Activated T-cell treated with anti-CD3 and anti-CD28 coated beads, Interleukin-2, amount 50 U/mL, for 72 hours (primary cell): ENCODE measurements around the gene ANKFN1. TPM values are rescaled to one million over a fixed set of nuclear protein-coding genes. Genes with fewer than 3 reads are reported as not detected.

Source experiments
- ATAC-seq, 2 donors: fragments of 150-1000 bp; cut with Tn5 transposase; replicated peaks in 1 of 2; 2 replicates each; pipeline ENCODE4 v1.10.0; 2021; ENCODE audit warnings: moderate library complexity in 2 of 2, mild to moderate bottlenecking in 1 of 2
- DNase-seq, 2 donors: peaks; one replicate each; pipeline ENCODE4 v3.0.0; 2021 to 2022; ENCODE audit warnings: mixed read lengths in 1 of 2
- H3K27ac Mint-ChIP-seq: one replicate; pipeline ENCODE4 v1.8.0; 2022; ENCODE audit warnings: mild to moderate bottlenecking, moderate library complexity, mixed read lengths
- H3K27me3 Mint-ChIP-seq: one replicate; pipeline ENCODE4 v1.8.0; 2022; ENCODE audit warnings: low read depth, mixed read lengths
- H3K36me3 Mint-ChIP-seq, 2 donors: one replicate each; pipeline ENCODE4 v1.8.0; 2022; ENCODE audit warnings: mixed read lengths in 2 of 2, mild to moderate bottlenecking in 1 of 2; ENCODE audit not compliant: insufficient read depth in 2 of 2
- H3K4me1 Mint-ChIP-seq: one replicate; pipeline ENCODE4 v1.8.0; 2022; ENCODE audit warnings: low read depth, mixed read lengths
- H3K4me3 Mint-ChIP-seq, 2 donors: one replicate each; pipeline ENCODE4 v1.8.0; 2022; ENCODE audit warnings: mild to moderate bottlenecking in 2 of 2, mixed read lengths in 2 of 2, moderate library complexity in 2 of 2
- H3K9me3 Mint-ChIP-seq, 2 donors: one replicate each; pipeline ENCODE4 v1.8.0; 2022; ENCODE audit warnings: mixed read lengths in 2 of 2
- total RNA-seq, 2 donors: library from RNA; stranded (reverse); gene quantifications; one replicate each; pipeline ENCODE4 v1.2.3, GENCODE V29; 2022

Gene ANKFN1
- total RNA-seq, 2 donors from 2014 or later = not detected

GRCh38 chr17:56514264-56514663, 361.0 kb downstream of the ANKFN1 start:
- DNase-seq (no peak), ATAC-seq (no peak)
- Mint-ChIP-seq H3K9me3 (no peaks in the 10 kb centered on the region), H3K36me3 (no peaks in the 10 kb centered on the region), H3K4me1 (no peaks in the 10 kb centered on the region), H3K4me3 (no peak overlapping the region), H3K27ac (no peak overlapping the region), H3K27me3 (peaks cover 13% of the 10 kb centered on the region)

GRCh38 chr17:56514899-56515298, 361.6 kb downstream of the ANKFN1 start:
- peaks cover 13% of the 10 kb centered on the region for H3K27me3 Mint-ChIP-seq
- H3K27ac Mint-ChIP-seq = no peak overlapping the region
- no peak for ATAC-seq
- H3K4me1 Mint-ChIP-seq = no peaks in the 10 kb centered on the region
- no peaks in the 10 kb centered on the region for H3K36me3 Mint-ChIP-seq
- H3K4me3 Mint-ChIP-seq = no peak overlapping the region
- DNase-seq = no peak
- H3K9me3 Mint-ChIP-seq = no peaks in the 10 kb centered on the region

GRCh38 chr17:56521414-56522141, 368.3 kb downstream of the ANKFN1 start:
- H3K4me3 Mint-ChIP-seq = no peak overlapping the region
- no peak for DNase-seq
- ATAC-seq = no peak
- no peaks in the 10 kb centered on the region for H3K4me1 Mint-ChIP-seq
- peaks cover 13% of the 10 kb centered on the region for H3K27me3 Mint-ChIP-seq
- H3K9me3 Mint-ChIP-seq = no peaks in the 10 kb centered on the region
- H3K27ac Mint-ChIP-seq = no peak overlapping the region
- no peaks in the 10 kb centered on the region for H3K36me3 Mint-ChIP-seq

GRCh38 chr17:56523042-56523441, 369.8 kb downstream of the ANKFN1 start:
- Mint-ChIP-seq H3K36me3 (no peaks in the 10 kb centered on the region), H3K4me1 (no peaks in the 10 kb centered on the region)

GRCh38 chr17:56528696-56529095, 375.4 kb downstream of the ANKFN1 start:
- DNase-seq = no peak
- no peaks in the 10 kb centered on the region for H3K4me1 Mint-ChIP-seq
- H3K9me3 Mint-ChIP-seq = no peaks in the 10 kb centered on the region
- H3K36me3 Mint-ChIP-seq = no peaks in the 10 kb centered on the region
- no peak for ATAC-seq
- H3K27me3 Mint-ChIP-seq = peaks cover 16% of the 10 kb centered on the region
- H3K4me3 Mint-ChIP-seq = no peak overlapping the region
- H3K27ac Mint-ChIP-seq = no peak overlapping the region

More at GRCh38 chr17:56523042-56523441, 369.8 kb downstream of the ANKFN1 start:
- ATAC-seq (no peak), DNase-seq (no peak)
- Mint-ChIP-seq H3K27me3 (peaks cover 6% of the 10 kb centered on the region), H3K4me3 (no peak overlapping the region), H3K9me3 (no peaks in the 10 kb centered on the region), H3K27ac (no peak overlapping the region)

GRCh38 chr17:56532926-56533325, 379.7 kb downstream of the ANKFN1 start:
- no peak for ATAC-seq
- H3K4me3 Mint-ChIP-seq = no peak overlapping the region
- H3K36me3 Mint-ChIP-seq = no peaks in the 10 kb centered on the region
- H3K27me3 Mint-ChIP-seq = peaks cover 35% of the 10 kb centered on the region
- H3K4me1 Mint-ChIP-seq = no peaks in the 10 kb centered on the region
- H3K9me3 Mint-ChIP-seq = no peaks in the 10 kb centered on the region
- DNase-seq = no peak
- no peak overlapping the region for H3K27ac Mint-ChIP-seq

GRCh38 chr17:56536766-56537165, 383.5 kb downstream of the ANKFN1 start:
- no peak for DNase-seq
- Mint-ChIP-seq H3K36me3 (no peaks in the 10 kb centered on the region), H3K27me3 (peaks cover 30% of the 10 kb centered on the region), H3K4me3 (no peak overlapping the region), H3K27ac (no peak overlapping the region), H3K9me3 (peaks cover 0 to 4% of the 10 kb centered on the region in 2 donors), H3K4me1 (no peaks in the 10 kb centered on the region)
- no peak for ATAC-seq

- Mint-ChIP-seq H3K27ac (no peak overlapping the region), H3K4me1 (no peaks in the 10 kb centered on the region), H3K27me3 (peaks cover 9% of the 10 kb centered on the region), H3K4me3 (no peak overlapping the region), H3K9me3 (peaks cover 0 to 4% of the 10 kb centered on the region in 2 donors), H3K36me3 (no peaks in the 10 kb centered on the region)
- DNase-seq (no peak), ATAC-seq (no peak)
These were observed 387.6 kb downstream of the ANKFN1 start for GRCh38 chr17:56540836-56541235.

- Mint-ChIP-seq H3K9me3 (peaks cover 0 to 4% of the 10 kb centered on the region in 2 donors), H3K27ac (no peak overlapping the region), H3K4me3 (no peak overlapping the region), H3K36me3 (no peaks in the 10 kb centered on the region), H3K4me1 (no peaks in the 10 kb centered on the region), H3K27me3 (peaks cover 9% of the 10 kb centered on the region)
- DNase-seq = no peak
- ATAC-seq = no peak
These were observed 390.0 kb downstream of the ANKFN1 start for GRCh38 chr17:56543280-56543679.

GRCh38 chr17:56545106-56545505, 391.8 kb downstream of the ANKFN1 start:
- DNase-seq (no peak), ATAC-seq (no peak)
- Mint-ChIP-seq H3K4me3 (no peak overlapping the region), H3K9me3 (peaks cover 0 to 2% of the 10 kb centered on the region in 2 donors), H3K4me1 (no peaks in the 10 kb centered on the region), H3K27me3 (peaks cover 9% of the 10 kb centered on the region), H3K27ac (no peak overlapping the region), H3K36me3 (no peaks in the 10 kb centered on the region)

- ATAC-seq (no peak), DNase-seq (no peak)
- H3K4me3 Mint-ChIP-seq = no peak overlapping the region
- no peaks in the 10 kb centered on the region for H3K36me3 Mint-ChIP-seq
- no peak overlapping the region for H3K27ac Mint-ChIP-seq
- H3K9me3 Mint-ChIP-seq = peaks cover 0 to 2% of the 10 kb centered on the region in 2 donors
- peaks cover 9% of the 10 kb centered on the region for H3K27me3 Mint-ChIP-seq
- H3K4me1 Mint-ChIP-seq = no peaks in the 10 kb centered on the region
These were observed 392.7 kb downstream of the ANKFN1 start for GRCh38 chr17:56545930-56546329.

- Mint-ChIP-seq H3K36me3 (peaks cover 5 to 6% of the 10 kb centered on the region in 2 donors), H3K9me3 (peaks cover 6 to 7% of the 10 kb centered on the region in 2 donors), H3K4me3 (no peak overlapping the region), H3K27me3 (peaks cover 10% of the 10 kb centered on the region), H3K4me1 (no peaks in the 10 kb centered on the region), H3K27ac (no peak overlapping the region)
- DNase-seq (no peak), ATAC-seq (no peak)
These were observed 395.4 kb downstream of the ANKFN1 start for GRCh38 chr17:56548661-56549060.

GRCh38 chr17:56549501-56549900, 396.2 kb downstream of the ANKFN1 start:
- peaks cover 10% of the 10 kb centered on the region for H3K27me3 Mint-ChIP-seq
- ATAC-seq (no peak), DNase-seq (no peak)
- H3K4me1 Mint-ChIP-seq = no peaks in the 10 kb centered on the region
- no peak overlapping the region for H3K4me3 Mint-ChIP-seq
- no peak overlapping the region for H3K27ac Mint-ChIP-seq
- H3K9me3 Mint-ChIP-seq = peaks cover 6 to 7% of the 10 kb centered on the region in 2 donors
- H3K36me3 Mint-ChIP-seq = peaks cover 5 to 6% of the 10 kb centered on the region in 2 donors

GRCh38 chr17:56557682-56558081, 404.4 kb downstream of the ANKFN1 start:
- ATAC-seq = no peak
- Mint-ChIP-seq H3K4me1 (no peaks in the 10 kb centered on the region), H3K27ac (no peak overlapping the region), H3K27me3 (peaks cover 8% of the 10 kb centered on the region), H3K36me3 (no peaks in the 10 kb centered on the region), H3K9me3 (no peaks in the 10 kb centered on the region), H3K4me3 (no peak overlapping the region)
- DNase-seq = no peak
